Karpas-422 (cell line): ENCODE results near the gene BTK. TPM values are rescaled to one million over a fixed set of nuclear protein-coding genes. Genes with fewer than 3 reads are reported as not detected.

ENCODE experiments used
- small RNA-seq: library from RNA; depleted of rRNA; stranded (forward); fragments of <200 nt; gene quantifications from one replicate; pipeline ENCODE3, GENCODE V24; 2014
- total RNA-seq: library from RNA; depleted of rRNA; stranded (reverse); fragments of >200 nt; shearing (Covaris generic); gene quantifications from 2 replicates; pipeline ENCODE4 v1.2.3, GENCODE V29; 2014; ENCODE audit warnings: low replicate concordance; rRNA removed

Gene BTK
- total RNA-seq, 1 experiment from 2014 or later = 94.2 TPM

Small RNA genes within 50 kb of the gene (small RNA-seq; reads per million reads assigned to genes)
- gene RNU6-934P = not detected

Other genes with a start within 250 kb of the BTK start
- 0.04 TPM in 2 replicates for gene DRP2, start 166.4 kb downstream of the BTK start, total RNA-seq
- gene TAF7L, start 94.9 kb downstream of the BTK start, total RNA-seq = not detected in 2 replicates
- 3.5 and 10.3 TPM in 2 replicates for gene TIMM8A, start 37.4 kb downstream of the BTK start, total RNA-seq
- 1,280 and 3,178 TPM in 2 replicates for gene RPL36A, start 4.8 kb upstream of the BTK start, total RNA-seq
- gene GLA, start 21.7 kb upstream of the BTK start, total RNA-seq = 25.8 and 30.1 TPM in 2 replicates
- 34.8 and 55.4 TPM in 2 replicates for gene HNRNPH2, start 22.0 kb upstream of the BTK start, total RNA-seq
- 0.94 and 5.9 TPM in 2 replicates for gene ARMCX4, start 99.3 kb upstream of the BTK start, total RNA-seq
- gene ARMCX1, start 164.4 kb upstream of the BTK start, total RNA-seq = not detected in 2 replicates
- 43.1 and 57.2 TPM in 2 replicates for gene ARMCX6, start 231.8 kb upstream of the BTK start, total RNA-seq
- 21.4 and 22.2 TPM in 2 replicates for gene ARMCX3, start 237.0 kb upstream of the BTK start, total RNA-seq